ENCODE measurements around the gene PSMB11.

DNA sequence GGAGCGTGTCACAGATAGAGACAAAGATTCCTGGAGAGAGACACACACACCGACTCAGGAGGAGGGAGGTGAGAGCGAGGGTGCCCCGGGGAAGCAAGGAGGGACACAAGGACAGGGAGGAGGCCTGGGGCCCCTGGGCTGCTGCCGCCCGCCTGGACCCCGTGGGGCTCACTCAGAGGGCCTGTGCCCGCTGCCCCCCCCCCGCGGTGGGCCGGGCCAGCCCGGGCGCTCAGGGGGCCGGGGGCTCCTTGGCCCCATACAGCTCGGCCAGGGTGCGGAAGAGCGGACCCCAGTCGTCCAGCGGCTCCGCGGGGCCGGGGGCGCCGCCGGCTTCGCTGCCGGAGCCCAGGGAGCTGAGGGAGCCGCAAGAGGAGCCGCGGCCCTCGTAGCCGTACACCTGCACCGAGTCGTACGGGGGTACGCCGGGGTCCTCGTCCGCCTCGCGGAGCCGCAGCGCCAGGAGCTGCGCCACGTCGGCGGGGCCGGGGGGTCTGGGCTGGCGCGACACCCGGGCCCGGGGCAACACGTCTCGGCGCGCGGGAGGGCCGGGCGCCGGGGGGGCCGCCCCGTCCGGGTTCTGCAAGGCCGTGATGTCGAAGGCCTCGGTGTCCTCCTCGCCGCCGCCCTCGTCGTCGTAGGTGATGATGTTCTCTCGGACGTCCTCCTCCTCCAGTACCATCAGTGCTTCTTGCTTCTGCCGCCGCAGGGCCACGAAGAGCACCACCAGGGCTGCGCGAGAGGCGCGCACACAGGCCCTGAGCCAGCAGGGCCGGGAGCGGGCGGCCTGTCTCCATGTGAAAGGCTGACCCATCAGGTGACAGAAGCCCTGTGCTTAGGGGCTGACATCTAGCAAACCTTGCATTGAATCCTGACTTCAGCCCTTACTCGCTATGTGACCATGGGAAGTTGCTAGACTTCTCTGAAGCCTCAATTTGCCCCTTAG is 6.0 kb downstream of the PSMB11 start:
- TF ChIP-seq GATA3 (IDR thresholded peaks at IDR 0.05; ENCODE audit: low read depth, low read length): no peak
- no peak for TF ChIP-seq GATA2 (IDR thresholded peaks at IDR 0.05; ENCODE audit: low read depth, low read length)

All from SH-SY5Y (cell line).